ENCODE results near the gene VGLL4.

DNA sequence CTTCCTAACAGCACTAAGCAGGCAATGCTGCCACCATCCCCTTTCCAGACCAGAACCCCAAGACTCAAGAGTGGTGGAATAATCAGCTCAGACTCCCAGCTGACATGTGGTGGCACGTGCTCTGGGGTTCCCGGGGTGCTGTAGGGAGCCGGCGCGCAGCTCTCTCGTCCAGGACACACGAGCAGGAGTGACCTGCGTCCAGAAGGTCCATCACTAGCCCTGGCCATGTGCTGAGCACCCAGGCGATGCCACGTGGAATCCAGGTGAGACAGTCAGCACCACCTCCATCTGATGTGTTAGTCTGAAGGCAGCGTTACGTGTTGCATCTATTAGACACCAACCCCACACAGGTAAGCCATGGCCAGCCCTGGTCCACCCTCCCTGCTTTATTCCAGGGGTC is 78.2 kb downstream of the VGLL4 start:
- TF ChIP-seq, protein P1, sequence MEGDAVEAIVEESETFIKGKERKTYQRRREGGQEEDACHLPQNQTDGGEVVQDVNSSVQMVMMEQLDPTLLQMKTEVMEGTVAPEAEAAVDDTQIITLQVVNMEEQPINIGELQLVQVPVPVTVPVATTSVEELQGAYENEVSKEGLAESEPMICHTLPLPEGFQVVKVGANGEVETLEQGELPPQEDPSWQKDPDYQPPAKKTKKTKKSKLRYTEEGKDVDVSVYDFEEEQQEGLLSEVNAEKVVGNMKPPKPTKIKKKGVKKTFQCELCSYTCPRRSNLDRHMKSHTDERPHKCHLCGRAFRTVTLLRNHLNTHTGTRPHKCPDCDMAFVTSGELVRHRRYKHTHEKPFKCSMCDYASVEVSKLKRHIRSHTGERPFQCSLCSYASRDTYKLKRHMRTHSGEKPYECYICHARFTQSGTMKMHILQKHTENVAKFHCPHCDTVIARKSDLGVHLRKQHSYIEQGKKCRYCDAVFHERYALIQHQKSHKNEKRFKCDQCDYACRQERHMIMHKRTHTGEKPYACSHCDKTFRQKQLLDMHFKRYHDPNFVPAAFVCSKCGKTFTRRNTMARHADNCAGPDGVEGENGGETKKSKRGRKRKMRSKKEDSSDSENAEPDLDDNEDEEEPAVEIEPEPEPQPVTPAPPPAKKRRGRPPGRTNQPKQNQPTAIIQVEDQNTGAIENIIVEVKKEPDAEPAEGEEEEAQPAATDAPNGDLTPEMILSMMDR (IDR thresholded peaks at IDR 0.05): no peak
- TF ChIP-seq POLR2A (IDR thresholded peaks at IDR 0.05): no peak
- no peak for TF ChIP-seq POLR2AphosphoS5 (IDR thresholded peaks at IDR 0.05)

Data from prostate gland (tissue), 2 donors.